ENCODE data around the gene IKBKE.

The IKBKE gene

DNA sequence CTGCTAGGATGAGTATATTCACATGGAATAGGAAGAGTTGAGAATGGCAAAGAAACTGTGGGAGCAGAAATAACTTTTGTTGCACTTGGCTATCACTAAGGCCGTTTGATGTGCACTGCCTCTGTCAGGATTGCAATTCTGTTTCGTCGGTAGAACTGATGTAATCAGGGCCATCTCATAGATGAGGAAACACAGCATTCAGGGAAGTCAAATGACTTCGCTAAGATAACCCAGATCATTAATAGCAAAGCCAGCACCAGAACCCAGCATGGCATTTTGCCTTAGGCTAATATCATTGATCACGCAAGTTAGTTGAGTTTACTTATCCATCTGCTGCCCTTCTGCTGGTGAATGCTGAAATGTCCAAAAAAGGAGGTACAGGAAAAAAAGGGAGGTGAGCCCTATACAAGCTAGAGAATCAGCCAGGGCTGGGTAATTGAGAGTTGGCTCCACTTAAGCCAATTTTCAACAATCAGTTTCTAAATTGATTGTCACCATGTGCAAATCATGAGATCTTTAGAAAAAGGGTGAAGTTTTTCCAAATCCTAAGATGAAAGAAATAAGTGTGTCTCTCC is 44.6 kb downstream of the IKBKE start:
- no peak for DNase-seq

- no peak for DNase-seq
Measured at GRCh38 chr1:206516728-206516990, 46.4 kb downstream of the IKBKE start.

GRCh38 chr1:206517784-206518183 is 47.5 kb downstream of the IKBKE start:
- no peak for DNase-seq

- no peak for DNase-seq
Measured at GRCh38 chr1:206518206-206518605, 47.9 kb downstream of the IKBKE start.

DNA sequence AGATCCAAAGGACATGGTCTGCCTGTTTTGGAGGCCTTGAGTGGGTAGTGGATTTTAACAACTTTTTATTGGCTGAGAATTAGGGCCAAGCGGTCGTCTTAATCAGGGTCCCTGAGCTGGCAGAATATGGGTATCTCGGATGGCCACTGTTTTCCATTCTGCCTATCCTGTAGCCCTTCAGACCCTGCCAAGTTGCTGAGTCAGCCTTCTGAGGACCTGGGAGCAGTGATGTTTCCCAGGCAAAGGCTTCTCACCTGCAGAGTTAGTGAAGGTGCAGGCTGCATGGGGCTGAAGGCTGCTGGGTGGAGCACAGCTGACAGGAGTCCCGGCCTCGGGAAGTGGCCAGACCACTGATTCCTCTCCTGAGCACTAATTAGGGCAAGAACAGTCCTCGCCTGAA is 48.5 kb downstream of the IKBKE start:
- DNase-seq: no peak

DNA sequence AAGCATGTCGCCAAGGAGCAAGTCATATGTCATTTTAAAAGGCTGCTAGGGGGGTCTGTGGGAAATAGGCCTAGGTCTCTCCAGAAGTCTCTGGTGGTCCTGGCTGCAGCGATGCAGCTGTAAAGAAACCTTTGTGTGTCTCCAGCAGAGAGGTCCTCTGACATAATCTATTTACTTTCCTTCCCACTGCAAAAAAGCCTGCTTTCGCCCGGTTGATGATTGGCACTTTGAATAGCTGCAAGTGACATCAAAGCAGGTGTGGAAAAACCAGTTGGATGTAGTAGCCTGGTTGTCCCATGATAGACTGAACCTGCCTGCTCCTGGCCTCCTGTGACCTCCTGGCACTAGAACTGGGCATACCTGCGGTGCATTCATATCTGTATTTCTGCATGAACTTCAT is 50.9 kb downstream of the IKBKE start:
- no peak for DNase-seq

DNA sequence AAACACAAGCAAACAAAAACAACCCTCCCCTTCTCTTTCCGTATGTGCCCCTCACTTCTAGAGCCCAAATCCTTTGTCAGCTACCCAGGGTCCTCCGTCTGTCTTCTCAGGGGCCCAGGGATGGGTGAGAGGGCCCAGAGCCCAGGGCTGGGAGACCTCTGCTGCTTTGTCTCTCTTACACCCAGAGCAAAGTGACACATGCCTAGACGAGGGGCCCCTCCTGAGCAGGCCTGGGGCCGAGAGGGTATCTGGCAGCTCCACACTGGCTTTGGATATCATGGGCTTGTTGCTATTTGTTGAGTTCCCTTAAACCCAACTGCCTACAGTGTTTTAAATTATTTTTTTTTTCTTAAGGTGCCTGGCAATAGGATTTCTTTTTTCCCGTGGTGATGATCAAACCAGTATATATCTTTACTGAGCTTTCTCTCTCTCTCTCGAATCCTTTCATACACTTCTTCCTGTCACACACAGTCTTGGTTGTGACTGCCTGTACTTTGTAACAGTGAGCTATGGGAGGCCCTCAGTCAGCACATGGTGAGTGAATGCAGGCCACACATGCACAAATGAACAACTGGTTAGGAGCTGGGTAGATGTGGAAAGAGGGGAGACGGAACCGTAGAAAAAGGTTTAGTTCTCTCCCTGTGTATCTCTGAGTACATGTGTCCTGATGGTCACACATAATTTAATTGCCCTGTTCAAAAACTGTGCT is 51.6 kb downstream of the IKBKE start:
- DNase-seq: no peak

- DNase-seq: no peak
Measured at GRCh38 chr1:206524739-206525364, 54.6 kb downstream of the IKBKE start.

GRCh38 chr1:206526064-206526911 is 56.0 kb downstream of the IKBKE start:
- DNase-seq: peak; percentile 45

DNA sequence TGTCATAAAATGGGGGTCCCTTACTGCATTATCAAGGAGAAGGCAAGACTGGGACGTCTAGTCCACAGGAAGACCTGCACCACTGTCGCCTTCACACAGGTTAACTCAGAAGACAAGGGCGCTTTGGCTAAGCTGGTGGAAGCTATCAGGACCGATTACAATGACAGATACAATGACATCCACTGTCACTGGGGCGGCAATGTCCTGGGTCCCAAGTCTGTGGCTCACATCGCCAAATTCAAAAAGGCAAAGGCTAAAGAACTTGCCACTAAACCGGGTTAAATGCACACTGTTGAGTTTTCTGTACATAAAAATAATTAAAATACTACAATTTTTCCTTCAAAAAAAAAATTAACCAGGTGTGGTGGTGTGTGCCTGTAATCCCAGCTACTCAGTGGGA is 59.1 kb downstream of the IKBKE start:
- no peak for DNase-seq

DNA sequence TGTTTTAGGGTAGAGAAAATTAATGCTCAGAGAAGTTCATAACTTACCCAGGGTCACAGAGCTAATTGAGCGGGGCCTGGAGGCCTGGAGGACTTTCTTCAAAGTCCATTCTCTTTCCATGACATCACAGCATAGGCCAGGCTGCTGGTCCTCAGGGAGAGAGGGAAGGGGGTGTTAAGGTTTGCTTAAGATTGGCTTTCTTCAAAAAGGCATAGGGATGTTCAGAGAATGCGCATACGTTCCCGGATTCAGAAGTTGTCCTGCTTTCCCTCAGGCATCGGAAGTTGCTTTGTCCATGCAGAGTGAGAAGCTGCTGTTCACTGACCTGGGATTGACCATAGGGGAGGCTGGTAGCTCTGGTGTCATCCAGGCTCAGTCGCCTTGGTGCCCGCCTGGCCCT is 62.1 kb downstream of the IKBKE start:
- no peak for DNase-seq

DNA sequence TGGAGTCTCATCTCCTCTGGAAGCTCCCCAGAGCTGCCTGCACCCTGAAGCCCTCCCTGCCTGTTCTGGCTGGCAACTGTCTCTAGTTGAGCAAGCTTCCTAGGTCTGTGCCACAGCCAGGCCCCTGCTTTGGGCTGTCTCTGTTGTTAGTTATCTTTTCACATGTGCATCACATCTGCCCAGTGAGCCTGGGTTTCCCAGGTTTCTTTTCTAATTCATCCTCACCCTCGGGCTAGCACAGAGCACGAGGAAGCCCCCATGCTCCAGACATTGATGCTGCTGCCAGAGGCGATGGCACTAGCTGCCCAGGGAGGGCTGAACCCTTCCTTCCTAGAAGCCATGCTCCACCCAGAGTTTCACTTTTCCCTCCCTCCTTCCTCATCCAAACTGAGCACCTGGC is 64.3 kb downstream of the IKBKE start:
- no peak for DNase-seq

- DNase-seq: no peak
Measured at GRCh38 chr1:206535853-206536188, 65.5 kb downstream of the IKBKE start.

DNA sequence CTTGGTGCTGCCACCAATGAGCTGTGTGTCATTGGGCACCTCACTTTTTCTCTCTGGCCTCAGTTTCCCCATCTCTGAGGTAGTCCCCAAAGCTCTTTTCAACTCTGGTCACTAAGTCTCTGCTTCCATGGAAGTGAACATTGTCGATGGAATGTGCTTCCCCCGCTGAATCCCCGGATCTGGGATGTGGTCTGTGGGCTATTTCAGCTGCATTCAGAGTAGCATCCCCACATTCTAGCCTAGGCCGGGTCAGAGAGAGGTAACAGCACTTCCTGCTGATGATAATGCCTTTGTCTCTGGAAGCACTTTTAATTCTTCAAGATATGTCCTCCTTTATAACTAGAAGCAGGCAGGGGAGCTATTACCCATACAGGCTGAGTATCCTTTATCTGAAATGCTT is 66.9 kb downstream of the IKBKE start:
- DNase-seq: no peak

DNA sequence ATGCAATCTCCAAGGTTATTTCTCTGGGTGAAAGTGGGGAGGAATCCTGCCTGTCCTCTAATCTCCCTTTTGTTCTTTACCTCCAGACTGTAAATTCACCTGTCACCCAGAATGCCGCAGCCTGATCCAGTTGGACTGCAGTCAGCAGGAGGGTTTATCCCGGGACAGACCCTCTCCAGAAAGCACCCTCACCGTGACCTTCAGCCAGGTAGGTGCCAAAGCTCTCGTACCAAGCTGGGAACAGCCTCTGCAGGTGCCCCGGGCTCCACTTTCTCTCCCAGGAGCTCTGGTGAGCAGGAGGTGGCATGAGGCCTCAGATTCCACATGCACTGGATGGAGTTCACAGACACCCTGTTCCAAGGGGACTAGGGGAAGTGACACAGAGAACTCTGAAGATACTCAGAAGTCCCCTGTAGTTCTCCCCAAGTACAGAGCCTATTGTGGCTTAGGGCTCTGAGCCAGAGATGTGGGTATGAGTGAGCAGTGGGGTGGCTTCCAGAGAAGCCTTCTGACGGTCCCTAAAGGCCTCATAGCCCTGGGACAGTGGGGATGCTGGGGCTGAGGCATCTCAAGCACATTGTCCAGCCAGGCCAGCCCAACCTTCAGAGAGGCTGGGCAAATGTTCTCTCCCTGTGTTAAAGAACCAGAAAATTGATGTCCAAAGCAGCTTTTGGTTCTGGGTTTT is 68.0 kb downstream of the IKBKE start:
- DNase-seq: no peak

DNA sequence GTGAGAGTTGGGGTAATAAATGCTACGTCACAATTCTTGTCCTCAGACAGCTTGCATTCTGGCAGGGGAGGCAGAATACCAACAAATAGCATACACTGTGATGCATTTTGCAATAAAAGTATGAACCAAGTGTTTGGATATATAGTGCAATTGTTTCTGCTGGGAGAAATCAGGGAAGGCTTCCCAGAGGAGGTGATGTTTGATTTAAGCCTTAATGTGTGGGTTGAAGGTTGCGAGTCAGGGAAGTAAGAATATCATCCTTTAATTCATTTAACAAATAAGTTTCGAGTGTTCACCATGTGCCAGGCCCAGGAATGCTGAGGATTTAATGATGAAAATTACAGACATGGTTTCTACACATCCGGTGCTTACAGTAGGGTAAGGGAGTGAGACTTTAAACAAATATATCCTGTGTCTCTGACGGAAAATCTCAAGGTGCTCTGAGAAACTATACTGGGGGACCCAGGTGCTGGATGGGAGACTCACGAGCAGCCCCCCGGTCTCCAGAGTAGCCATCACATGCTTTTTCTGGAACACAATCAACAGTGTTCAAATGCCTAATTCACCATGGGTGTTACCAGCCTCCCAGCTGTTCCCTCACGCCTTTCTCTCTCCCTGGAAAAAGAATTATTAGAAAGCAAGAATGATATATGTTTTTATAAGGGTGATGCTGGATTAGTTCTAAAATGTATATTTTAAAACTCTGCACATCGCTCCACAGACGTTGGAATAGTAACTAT is 68.8 kb downstream of the IKBKE start:
- no peak for DNase-seq

GRCh38 chr1:206540044-206540780 is 69.9 kb downstream of the IKBKE start:
- peak; percentile 75 for DNase-seq

GRCh38 chr1:206541236-206541833 is 71.1 kb downstream of the IKBKE start:
- no peak for DNase-seq

DNA sequence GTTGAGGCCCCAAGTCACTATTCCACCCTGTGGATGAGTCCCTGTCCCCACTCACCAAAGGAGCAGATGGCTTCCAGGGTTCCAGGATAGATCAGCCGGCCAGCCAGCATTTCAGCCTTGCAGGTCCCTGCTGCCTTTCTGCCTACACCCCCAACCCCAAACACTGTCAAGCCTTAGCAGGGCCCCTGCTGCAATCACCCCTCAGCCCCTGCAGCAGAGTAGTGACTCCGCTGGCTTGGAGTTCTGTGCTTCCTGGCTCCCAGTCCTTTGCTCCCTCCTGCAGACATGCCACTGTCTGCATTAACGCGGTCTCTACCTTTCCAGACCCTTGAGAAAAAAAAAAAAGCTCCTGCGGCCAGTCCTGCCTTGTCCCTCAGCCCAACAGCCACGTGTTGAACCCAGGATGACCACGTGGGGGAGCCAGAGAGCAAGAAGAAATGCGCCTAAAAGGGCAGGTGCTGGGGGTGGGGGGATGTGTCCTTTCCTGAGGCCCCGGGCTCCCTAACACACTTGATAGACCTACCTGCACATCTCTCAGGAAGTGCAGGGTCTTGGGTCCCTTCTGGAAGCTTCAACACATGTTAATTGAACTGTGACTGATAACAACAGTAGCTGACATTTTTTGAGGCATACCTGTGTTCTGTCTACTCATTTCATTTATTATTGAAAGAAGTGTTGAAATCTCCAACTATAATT is 74.4 kb downstream of the IKBKE start:
- peak; percentile 75 for DNase-seq

- no peak for DNase-seq
Measured at GRCh38 chr1:206545351-206545750, 75.1 kb downstream of the IKBKE start.

Measured in right hindlimb (tissue), 1 donor.